B cell (primary cell): ENCODE results near the gene SLCO3A1. TPM values are rescaled to one million over a fixed set of nuclear protein-coding genes. Genes with fewer than 3 reads are reported as not detected.

Source experiments
- ATAC-seq: fragments of 200-7000 bp; cut with Tn5 transposase; one replicate; pipeline ENCODE4 v1.10.0; 2021; ENCODE audit warnings: low read depth, mild to moderate bottlenecking, moderate number of reproducible peaks, moderate library complexity
- CTCF ChIA-PET: fragments of 350-600 bp; sonication (Branson Sonifier 250); formaldehyde crosslinking; loops from one replicate; lab custom pipeline; 2021; ENCODE audit warnings: antibody characterized with exemption, inconsistent platforms; lab: Charles Lee
- POLR2A ChIA-PET: fragments of 350-600 bp; sonication (Branson Sonifier 250); formaldehyde crosslinking; loops from one replicate; lab custom pipeline; 2021; ENCODE audit warnings: antibody characterized with exemption; lab: Charles Lee
- DNase-seq: peaks from one replicate; pipeline ENCODE4 v3.0.0; 2013
- H2AFZ ChIP-seq: 2 replicates; pipeline ENCODE4 v1.6.1; 2012; ENCODE audit warnings: mild to moderate bottlenecking, low read depth, low read length; ENCODE audit not compliant: insufficient read depth, poor library complexity, severe bottlenecking
- H3K27ac ChIP-seq, 2 donors: 1 replicate in 1 of 2; 2 replicates in 1 of 2; pipeline ENCODE4 v1.5.1; 2012 to 2013; ENCODE audit warnings: low read length in 2 of 2, mild to moderate bottlenecking in 2 of 2, moderate library complexity in 1 of 2
- H3K27me3 ChIP-seq, 4 experiments: fragments of 200-600 bp in 1 of 4; sonication (generic) in 1 of 4; replicated peaks in 1 of 4; 1 replicate in 2 of 4; 2 replicates in 2 of 4; pipeline versions ENCODE4 v1.6.1 to v1.7.0; 2013 to 2016; ENCODE audit warnings: low read length in 3 of 4, mild to moderate bottlenecking in 2 of 4, mixed read lengths in 1 of 4, moderate library complexity in 1 of 4; ENCODE audit not compliant: insufficient read depth in 4 of 4, control insufficient read depth in 3 of 4; ENCODE audit errors: control extremely low read depth in 1 of 4
- H3K36me3 ChIP-seq, 2 experiments: replicated peaks in 1 of 2; 1 replicate in 1 of 2; 2 replicates in 1 of 2; pipeline versions ENCODE4 v1.6.1 to v1.7.1; 2013; ENCODE audit warnings: low read length in 1 of 2; ENCODE audit not compliant: insufficient read depth in 2 of 2, control insufficient read depth in 1 of 2; ENCODE audit errors: control extremely low read depth in 1 of 2, extremely low read depth in 1 of 2
- H3K4me1 ChIP-seq, 2 donors: fragments of 200-600 bp in 1 of 2; sonication (generic) in 1 of 2; 1 replicate in 1 of 2; 2 replicates in 1 of 2; pipeline versions ENCODE4 v1.5.1 to v1.6.1; 2013 to 2017; ENCODE audit warnings: low read length in 2 of 2; ENCODE audit not compliant: control insufficient read depth in 2 of 2, insufficient read depth in 2 of 2
- H3K4me2 ChIP-seq: replicated peaks from 2 replicates; pipeline ENCODE3; 2012; ENCODE audit warnings: mild to moderate bottlenecking, low read depth, low read length; ENCODE audit not compliant: poor library complexity, severe bottlenecking
- H3K4me3 ChIP-seq, 5 experiments: fragments of 200-600 bp in 1 of 5; sonication (generic) in 1 of 5; 1 replicate in 3 of 5; 2 replicates in 2 of 5; pipeline versions ENCODE4 v1.5.1 to v1.7.0; 2011 to 2016; ENCODE audit warnings: low read length in 4 of 5, mild to moderate bottlenecking in 4 of 5, low read depth in 2 of 5, control low read depth in 1 of 5, moderate library complexity in 1 of 5; ENCODE audit not compliant: insufficient read depth in 1 of 5; ENCODE audit errors: control extremely low read depth in 1 of 5, extremely low read depth in 1 of 5
- H3K79me2 ChIP-seq: fragments of 200-600 bp; sonication (generic); one replicate; pipeline ENCODE4 v1.6.0; 2016; ENCODE audit warnings: low read length; ENCODE audit not compliant: control insufficient read depth, insufficient read depth
- H3K9ac ChIP-seq: fragments of 200-600 bp; sonication (generic); 2 replicates; pipeline ENCODE4 v1.6.1; 2017; ENCODE audit warnings: mild to moderate bottlenecking, low read length, moderate library complexity
- H3K9me3 ChIP-seq, 3 donors: one replicate each; pipeline versions ENCODE4 v1.6.1 to v1.7.1; 2013; ENCODE audit warnings: low read length in 2 of 3; ENCODE audit not compliant: control insufficient read depth in 2 of 3, insufficient read depth in 1 of 3; ENCODE audit errors: control extremely low read depth in 1 of 3
- H4K20me1 ChIP-seq: 2 replicates; pipeline ENCODE4 v1.6.0; 2012; ENCODE audit warnings: mild to moderate bottlenecking, low read length; ENCODE audit not compliant: insufficient read depth, control insufficient read depth, poor library complexity, severe bottlenecking
- H3K27ac Mint-ChIP-seq: one replicate; pipeline ENCODE4 v1.8.0; 2021; ENCODE audit warnings: mixed read lengths
- H3K27me3 Mint-ChIP-seq: one replicate; pipeline ENCODE4 v1.8.0; 2021; ENCODE audit warnings: mixed read lengths
- H3K4me1 Mint-ChIP-seq: one replicate; pipeline ENCODE4 v1.8.0; 2021; ENCODE audit warnings: mixed read lengths
- H3K4me3 Mint-ChIP-seq: one replicate; pipeline ENCODE4 v1.8.0; 2021; ENCODE audit warnings: mixed read lengths
- H3K9me3 Mint-ChIP-seq: one replicate; pipeline ENCODE4 v1.8.0; 2022; ENCODE audit warnings: mixed read lengths; ENCODE audit not compliant: insufficient read depth
- EZH2 ChIP-seq: IDR thresholded peaks from 2 replicates; pipeline ENCODE4 v1.6.1; 2012; ENCODE audit warnings: borderline replicate concordance, low read depth, mild to moderate bottlenecking, moderate library complexity, low read length; ENCODE audit not compliant: insufficient read depth, poor library complexity, severe bottlenecking
- WGBS: methylation state at CpG from one replicate; pipeline ENCODE4 v1.1.5; 2013; ENCODE audit warnings: missing lambda C conversion rate; ENCODE audit not compliant: insufficient coverage; 5-methylcytosine and 5-hydroxymethylcytosine counted together
- intact Hi-C: fragments of 100-400 bp; cut with micrococcal nuclease; formaldehyde crosslinking; loops from one replicate; pipeline ENCODE4 v1.10.0; 2022
- polyA plus RNA-seq: library from polyadenylated mRNA; depleted of rRNA; stranded (reverse); fragments of >200 nt; gene quantifications from 2 replicates; pipeline ENCODE4 v1.2.3, GENCODE V29; 2012
- total RNA-seq, 2 donors: library from RNA; stranded (reverse); fragments of 120-200 nt in 1 of 2; gene quantifications; 1 replicate in 1 of 2; 2 replicates in 1 of 2; pipeline versions ENCODE4 v1.2.3 to v1.2.4, GENCODE V29; 2013 to 2022
- TF ChIP-seq, protein P1 (sequence below): fragments of 200-600 bp; IDR thresholded peaks from one replicate; pipeline ENCODE4 v1.8.0; 2022; ENCODE audit warnings: antibody characterized with exemption, mild to moderate bottlenecking

Gene SLCO3A1
- total and polyA plus RNA-seq, 2 donors (not counting 1 experiment from before 2014, with no cell fraction given), result 0.99 to 2.3 TPM

GRCh38 chr15:92035961-92036360 is 182.5 kb downstream of the SLCO3A1 start:
- H3K4me1 Mint-ChIP-seq, result no peaks in the 10 kb centered on the region
- ATAC-seq (no peak), DNase-seq (no peak)
- Histone ChIP-seq H3K4me1 (no peaks in the 10 kb centered on the region), H3K27me3 (no peaks in the 10 kb centered on the region), H3K36me3 (no peaks in the 10 kb centered on the region), H4K20me1 (no peaks in the 10 kb centered on the region), H3K79me2 (no peaks in the 10 kb centered on the region), H2AFZ (no peak overlapping the region), H3K4me2 (no peak overlapping the region), H3K9ac (no peak overlapping the region), H3K27ac (no peak overlapping the region), H3K9me3 (no peaks in the 10 kb centered on the region), H3K4me3 (no peak overlapping the region)
- ChIA-PET POLR2A (no interaction called here), CTCF (no interaction called here)
- H3K27me3 Mint-ChIP-seq, result no peaks in the 10 kb centered on the region
- TF ChIP-seq EZH2, result no peak
- TF ChIP-seq, protein P1, sequence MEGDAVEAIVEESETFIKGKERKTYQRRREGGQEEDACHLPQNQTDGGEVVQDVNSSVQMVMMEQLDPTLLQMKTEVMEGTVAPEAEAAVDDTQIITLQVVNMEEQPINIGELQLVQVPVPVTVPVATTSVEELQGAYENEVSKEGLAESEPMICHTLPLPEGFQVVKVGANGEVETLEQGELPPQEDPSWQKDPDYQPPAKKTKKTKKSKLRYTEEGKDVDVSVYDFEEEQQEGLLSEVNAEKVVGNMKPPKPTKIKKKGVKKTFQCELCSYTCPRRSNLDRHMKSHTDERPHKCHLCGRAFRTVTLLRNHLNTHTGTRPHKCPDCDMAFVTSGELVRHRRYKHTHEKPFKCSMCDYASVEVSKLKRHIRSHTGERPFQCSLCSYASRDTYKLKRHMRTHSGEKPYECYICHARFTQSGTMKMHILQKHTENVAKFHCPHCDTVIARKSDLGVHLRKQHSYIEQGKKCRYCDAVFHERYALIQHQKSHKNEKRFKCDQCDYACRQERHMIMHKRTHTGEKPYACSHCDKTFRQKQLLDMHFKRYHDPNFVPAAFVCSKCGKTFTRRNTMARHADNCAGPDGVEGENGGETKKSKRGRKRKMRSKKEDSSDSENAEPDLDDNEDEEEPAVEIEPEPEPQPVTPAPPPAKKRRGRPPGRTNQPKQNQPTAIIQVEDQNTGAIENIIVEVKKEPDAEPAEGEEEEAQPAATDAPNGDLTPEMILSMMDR, result no peak
- H3K4me3 Mint-ChIP-seq, result no peak overlapping the region
- no CpG with 5 or more reads among the region's 2 CpGs for WGBS
- H3K27ac Mint-ChIP-seq, result no peak overlapping the region
- intact Hi-C loops, result no loop called here
- peaks cover 3% of the 10 kb centered on the region for H3K9me3 Mint-ChIP-seq

DNA sequence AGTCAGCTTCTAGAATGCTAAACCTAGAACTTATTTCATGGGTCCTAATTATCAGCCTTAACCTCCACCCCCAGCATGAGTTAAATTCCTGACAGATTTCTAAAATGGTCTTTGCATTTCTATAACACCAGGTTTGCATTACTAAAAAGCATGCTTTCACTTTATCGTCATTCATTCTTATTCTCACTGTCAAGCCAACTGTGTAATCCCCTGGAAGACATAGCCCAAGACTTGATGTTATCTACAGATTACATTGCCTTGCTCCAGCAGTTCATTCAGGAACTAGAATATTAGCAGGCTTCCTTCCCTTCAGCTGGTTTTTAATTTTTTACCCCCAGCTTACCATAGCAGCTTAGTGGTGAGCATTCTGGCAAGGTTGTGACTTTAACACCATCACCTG is 184.0 kb downstream of the SLCO3A1 start:
- Histone ChIP-seq H3K27me3 (no peaks in the 10 kb centered on the region), H3K9me3 (no peaks in the 10 kb centered on the region), H3K4me1 (no peaks in the 10 kb centered on the region), H2AFZ (no peak overlapping the region), H3K4me3 (no peak overlapping the region), H3K79me2 (no peaks in the 10 kb centered on the region), H4K20me1 (no peaks in the 10 kb centered on the region), H3K9ac (no peak overlapping the region), H3K4me2 (no peak overlapping the region), H3K27ac (no peak overlapping the region), H3K36me3 (no peaks in the 10 kb centered on the region)
- no peak overlapping the region for H3K27ac Mint-ChIP-seq
- DNase-seq (no peak), ATAC-seq (no peak)
- no peak for TF ChIP-seq EZH2
- TF ChIP-seq, protein P1, result no peak
- no peaks in the 10 kb centered on the region for H3K27me3 Mint-ChIP-seq
- ChIA-PET POLR2A (no interaction called here), CTCF (no interaction called here)
- no peaks in the 10 kb centered on the region for H3K4me1 Mint-ChIP-seq
- WGBS, result 50% methylated on average over 1 of the region's 1 CpG
- H3K9me3 Mint-ChIP-seq, result peaks cover 3% of the 10 kb centered on the region
- intact Hi-C loops, result no loop called here
- H3K4me3 Mint-ChIP-seq, result no peak overlapping the region
